T-helper 1 cell (primary cell): ENCODE measurements around the gene GAREM1.

ENCODE experiments used
- DNase-seq, 5 donors: peaks; one replicate each; pipeline ENCODE4 v3.0.0-alpha.2; 2012 to 2020

Gene GAREM1

GRCh38 chr18:32287249-32287648, 183.4 kb downstream of the GAREM1 start:
- DNase-seq = no peak

GRCh38 chr18:32286749-32287148, 183.9 kb downstream of the GAREM1 start:
- DNase-seq = no peak

- no peak for DNase-seq
Observed at GRCh38 chr18:32284284-32284683, 186.4 kb downstream of the GAREM1 start.

- DNase-seq = no peak
Observed at GRCh38 chr18:32280911-32281310, 189.8 kb downstream of the GAREM1 start.

- no peak for DNase-seq
Observed at GRCh38 chr18:32280188-32280783, 190.4 kb downstream of the GAREM1 start.

- no peak for DNase-seq
Observed at GRCh38 chr18:32278177-32278799, 192.4 kb downstream of the GAREM1 start.

- no peak for DNase-seq
Observed at GRCh38 chr18:32277549-32277948, 193.1 kb downstream of the GAREM1 start.

- DNase-seq = no peak
Observed at GRCh38 chr18:32276906-32277305, 193.8 kb downstream of the GAREM1 start.

- no peak for DNase-seq
Observed at GRCh38 chr18:32276256-32276655, 194.4 kb downstream of the GAREM1 start.

GRCh38 chr18:32275221-32275620, 195.5 kb downstream of the GAREM1 start:
- no peak for DNase-seq

GRCh38 chr18:32274307-32274706, 196.4 kb downstream of the GAREM1 start:
- DNase-seq = no peak

- DNase-seq = no peak
Observed at GRCh38 chr18:32271672-32272208, 198.9 kb downstream of the GAREM1 start.

GRCh38 chr18:32270341-32270740, 200.3 kb downstream of the GAREM1 start:
- DNase-seq = no peak

GRCh38 chr18:32267463-32267862, 203.2 kb downstream of the GAREM1 start:
- DNase-seq = no peak

- no peak for DNase-seq
Observed at GRCh38 chr18:32264401-32264800, 206.3 kb downstream of the GAREM1 start.

GRCh38 chr18:32262092-32262491, 208.6 kb downstream of the GAREM1 start:
- DNase-seq = no peak

GRCh38 chr18:32261003-32261402, 209.7 kb downstream of the GAREM1 start:
- DNase-seq = no peak

- DNase-seq = no peak
Observed at GRCh38 chr18:32259553-32259952, 211.1 kb downstream of the GAREM1 start.

GRCh38 chr18:32258558-32259204, 212.0 kb downstream of the GAREM1 start:
- no peak for DNase-seq

GRCh38 chr18:32258148-32258547, 212.5 kb downstream of the GAREM1 start:
- DNase-seq = no peak

GRCh38 chr18:32257084-32257785, 213.4 kb downstream of the GAREM1 start:
- DNase-seq = no peak

- no peak for DNase-seq
Observed at GRCh38 chr18:32255570-32255969, 215.1 kb downstream of the GAREM1 start.

- DNase-seq = no peak
Observed at GRCh38 chr18:32252141-32252860, 218.4 kb downstream of the GAREM1 start.
